HG03095 (cell line): ENCODE measurements around the gene C1orf198.

Source experiments
- ATAC-seq: cut with Tn5 transposase; IDR thresholded peaks from one replicate; pipeline ENCODE4 v1.9.1; 2021; ENCODE audit warnings: moderate library complexity; ENCODE audit not compliant: unreplicated experiment

C1orf198 gene

DNA sequence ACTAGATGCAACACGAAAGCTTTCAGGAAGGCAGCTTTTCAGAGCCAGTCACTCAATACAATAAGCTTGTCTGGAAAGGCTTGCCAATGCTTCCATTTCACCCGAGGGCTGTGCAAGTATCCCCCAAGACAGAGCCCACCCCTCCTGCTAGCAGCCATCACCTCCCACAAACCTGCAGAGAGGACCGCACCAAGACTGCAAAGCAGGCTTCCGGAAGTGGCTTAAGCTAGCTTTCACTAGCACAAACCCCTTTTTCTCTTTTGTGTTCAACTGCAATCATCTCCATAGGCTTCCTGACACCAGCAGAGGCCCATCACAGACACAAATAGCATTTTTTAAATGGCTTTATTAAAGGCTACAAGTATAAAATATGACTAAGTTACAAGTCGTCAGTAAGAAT is 31.5 kb downstream of the C1orf198 start:
- no peak for ATAC-seq

DNA sequence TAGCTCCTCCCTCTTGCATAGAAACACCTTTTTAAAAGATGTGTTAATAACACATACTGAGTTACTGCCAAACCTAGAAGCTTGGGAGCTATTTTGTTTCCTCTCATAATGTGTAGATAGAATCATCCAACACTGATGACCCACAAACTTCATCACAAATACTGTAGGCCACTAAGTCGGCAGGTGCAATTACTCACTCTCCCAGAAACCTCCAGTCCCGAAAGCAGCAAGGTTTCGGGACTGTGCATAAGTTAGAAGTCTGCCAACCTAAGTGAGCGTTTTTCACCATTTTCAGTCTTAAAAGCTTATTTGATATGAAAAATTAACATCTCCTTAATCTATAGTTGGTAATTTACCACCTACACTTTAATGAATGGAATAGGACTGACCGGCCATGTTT is 32.0 kb downstream of the C1orf198 start:
- no peak for ATAC-seq

DNA sequence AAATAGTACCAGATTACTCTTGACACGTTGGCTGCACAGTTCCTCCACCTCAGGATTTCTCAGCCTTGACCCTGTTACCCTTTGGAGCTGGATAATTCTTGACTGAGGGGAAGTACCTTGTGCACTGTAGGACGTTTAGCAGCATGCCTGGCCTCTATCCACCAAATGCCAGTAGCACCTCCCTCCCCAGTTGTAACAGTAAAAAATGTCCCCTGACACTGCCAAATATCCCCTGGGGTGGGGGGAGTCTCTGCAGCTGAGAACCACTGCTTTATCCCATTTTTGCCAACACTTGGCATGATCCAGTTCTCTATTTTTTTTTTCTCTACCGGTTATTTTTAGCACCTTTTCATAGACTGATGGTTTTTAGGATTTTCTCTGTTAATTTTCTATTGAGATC is 34.0 kb downstream of the C1orf198 start:
- ATAC-seq, result no peak

DNA sequence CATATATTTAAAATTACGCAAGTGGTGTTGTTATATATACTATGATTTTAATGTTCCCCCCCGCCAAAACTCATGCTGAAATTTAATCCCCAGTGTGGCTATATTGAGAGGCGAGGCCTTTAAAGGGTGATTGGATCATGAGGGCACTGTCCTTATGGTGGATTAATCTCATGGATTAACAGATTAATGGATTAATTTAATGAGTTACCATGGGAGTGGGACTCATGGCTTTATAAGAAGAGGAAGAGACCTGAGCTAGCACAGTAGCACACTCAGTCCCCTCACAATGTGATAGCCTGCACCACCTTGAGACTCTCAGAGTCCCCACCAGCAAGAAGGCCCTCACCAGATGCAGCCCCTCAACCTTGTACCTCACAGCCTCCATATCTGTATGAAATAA is 34.8 kb downstream of the C1orf198 start:
- no peak for ATAC-seq

DNA sequence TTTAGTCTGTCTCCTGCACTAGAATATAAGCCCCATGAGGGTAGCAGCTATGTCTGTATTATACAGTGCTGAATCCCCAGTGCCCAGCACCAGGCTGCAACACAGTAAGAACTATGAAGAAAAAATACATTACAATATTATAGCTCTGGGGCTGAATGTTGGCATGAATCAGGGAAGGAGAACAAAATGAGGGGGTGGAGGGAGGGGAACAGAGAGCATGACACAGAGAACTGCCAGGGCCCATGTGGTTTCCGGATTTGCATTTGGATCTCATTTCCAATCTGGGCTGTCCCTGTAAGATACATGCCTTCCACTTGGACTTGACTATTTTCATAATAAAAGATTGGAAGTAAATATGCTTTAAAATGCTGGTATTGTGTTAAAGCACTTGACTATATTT is 35.8 kb downstream of the C1orf198 start:
- no peak for ATAC-seq

DNA sequence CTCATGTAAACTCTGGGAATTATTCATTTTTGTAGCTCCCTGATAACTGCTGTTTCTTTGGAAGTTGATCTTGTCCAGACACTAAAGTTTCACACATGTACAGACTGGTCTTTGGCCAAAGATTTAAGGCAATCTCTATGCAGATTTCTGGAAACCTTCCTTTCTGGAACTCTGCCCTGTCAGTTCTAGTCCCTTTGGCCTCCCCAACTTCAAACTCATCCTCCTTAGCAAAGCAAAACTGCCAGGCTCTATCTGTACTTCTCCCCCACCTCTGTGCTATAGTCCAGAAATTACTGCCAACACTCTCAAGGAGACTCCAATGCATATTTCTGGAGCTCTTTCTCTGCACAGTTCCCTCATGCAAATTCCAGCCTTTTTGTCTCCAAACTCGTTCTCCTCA is 36.5 kb downstream of the C1orf198 start:
- ATAC-seq, result no peak

DNA sequence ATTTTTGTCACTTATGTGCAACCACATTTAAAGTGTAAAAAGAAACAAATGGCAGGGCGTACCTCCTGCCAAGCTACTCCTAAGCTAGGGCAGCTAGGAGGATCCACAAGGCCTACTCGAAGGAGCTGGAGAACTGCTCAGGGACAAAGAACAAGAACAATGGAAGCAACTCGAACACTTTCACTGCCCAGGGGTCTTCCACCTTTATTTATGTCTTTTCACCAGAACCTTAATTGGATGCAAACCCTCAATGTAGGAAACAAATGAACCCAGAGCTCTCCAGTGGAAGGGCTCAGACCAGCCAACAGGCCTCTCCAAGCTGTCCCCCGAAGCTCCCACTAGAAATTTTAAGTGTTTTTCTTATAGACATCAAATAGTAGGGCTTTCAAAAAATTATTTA is 39.9 kb downstream of the C1orf198 start:
- ATAC-seq, result no peak

DNA sequence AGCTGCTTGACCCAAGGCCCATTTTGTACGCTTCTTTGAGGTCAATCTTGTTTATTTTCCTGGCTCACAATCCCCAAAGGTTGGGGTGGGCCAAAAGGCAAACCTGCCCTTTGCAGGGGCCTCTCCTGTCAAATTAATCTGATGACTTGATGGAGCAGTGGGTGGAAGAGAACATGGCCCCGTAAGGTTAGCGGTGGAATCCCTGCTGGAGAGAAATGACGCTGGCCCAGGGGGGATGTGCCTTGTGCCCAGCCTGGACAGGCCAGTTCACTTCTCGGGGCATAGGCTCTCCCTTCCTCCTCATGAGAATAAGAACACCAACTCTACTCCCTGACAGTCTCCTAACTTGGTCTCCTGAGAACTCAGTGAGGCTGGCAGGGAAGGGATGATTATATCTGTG is 40.5 kb downstream of the C1orf198 start:
- ATAC-seq, result no peak

DNA sequence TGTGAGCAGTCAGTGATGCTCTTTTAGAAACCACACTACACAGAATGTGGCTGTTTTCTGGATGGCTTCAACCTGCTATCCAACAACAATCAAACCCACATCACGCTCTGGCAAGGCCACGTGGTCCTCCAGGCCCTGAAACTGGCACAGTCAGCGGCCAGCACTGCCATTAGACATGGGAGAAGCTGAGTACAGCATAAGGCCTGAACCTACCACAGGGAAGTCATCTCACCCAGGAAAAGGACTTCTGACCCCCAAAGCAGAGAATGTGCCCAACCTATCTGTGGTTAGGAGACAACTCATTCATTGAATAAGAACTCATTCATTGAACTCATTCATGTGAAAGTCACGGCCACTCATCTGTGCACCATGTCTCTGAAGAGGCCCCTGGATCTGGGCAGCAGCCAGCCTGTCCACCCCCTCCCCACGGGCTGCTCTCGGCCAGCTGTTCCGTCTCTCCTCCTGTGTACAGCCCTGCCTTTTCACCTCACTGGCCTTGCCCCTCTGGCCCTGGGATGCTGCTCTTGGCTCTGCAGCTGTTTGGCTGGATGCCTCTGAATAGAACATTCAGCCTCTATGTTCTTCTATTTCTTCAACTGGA is 41.1 kb downstream of the C1orf198 start:
- ATAC-seq, result no peak

DNA sequence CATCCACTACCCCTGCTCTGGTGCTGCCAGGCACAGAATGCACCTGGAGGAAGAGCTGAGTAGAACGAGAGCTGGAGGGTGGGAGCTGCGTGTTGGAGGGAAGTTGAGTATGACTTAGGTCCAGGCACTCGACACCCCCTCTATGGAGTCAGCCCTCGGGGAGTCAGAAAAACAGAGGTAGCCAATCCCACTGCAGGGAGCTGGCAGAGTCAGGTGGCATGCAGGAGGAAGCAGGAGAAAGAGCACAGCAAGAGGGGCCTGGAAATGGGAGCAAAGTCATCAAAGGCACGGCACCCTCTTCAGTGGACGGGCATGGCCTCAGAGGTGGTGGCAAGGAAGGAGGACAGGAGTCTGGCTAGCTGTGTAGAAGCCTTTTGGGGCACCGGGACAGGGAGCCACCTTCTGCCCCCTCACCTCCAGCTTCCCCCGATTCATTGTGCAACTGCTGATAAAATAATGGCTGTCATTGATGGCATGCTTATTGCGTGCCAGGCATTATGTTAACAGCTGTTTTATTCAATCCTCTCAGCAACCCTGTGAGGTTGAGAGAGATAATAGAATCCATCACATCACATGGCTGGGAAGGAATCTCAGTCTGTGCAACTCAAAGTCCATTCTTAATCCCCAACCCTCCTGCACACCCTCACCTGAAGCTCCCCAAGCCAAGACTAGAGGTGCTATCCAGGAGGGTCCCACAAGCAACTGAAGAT is 42.0 kb downstream of the C1orf198 start:
- no peak for ATAC-seq

DNA sequence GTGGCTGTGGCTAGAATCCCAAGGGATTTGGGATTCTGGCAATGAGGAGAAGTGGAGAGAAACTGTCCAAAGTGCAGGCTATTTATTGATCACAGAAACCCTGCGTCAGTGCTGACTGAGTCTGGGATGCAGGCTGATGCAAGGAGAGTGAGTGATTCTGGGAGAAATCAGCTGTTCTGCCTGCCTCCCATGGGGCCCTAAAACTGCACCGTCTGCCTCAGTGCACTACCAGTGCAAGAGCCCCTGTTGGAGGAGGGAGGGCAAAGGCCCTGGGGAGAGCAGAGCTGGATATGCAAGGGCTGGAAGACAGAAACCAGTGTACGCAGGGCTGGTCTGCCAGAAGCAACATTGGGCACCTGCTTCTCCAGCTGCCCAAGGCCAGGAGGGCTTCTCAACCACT is 42.6 kb downstream of the C1orf198 start:
- no peak for ATAC-seq

DNA sequence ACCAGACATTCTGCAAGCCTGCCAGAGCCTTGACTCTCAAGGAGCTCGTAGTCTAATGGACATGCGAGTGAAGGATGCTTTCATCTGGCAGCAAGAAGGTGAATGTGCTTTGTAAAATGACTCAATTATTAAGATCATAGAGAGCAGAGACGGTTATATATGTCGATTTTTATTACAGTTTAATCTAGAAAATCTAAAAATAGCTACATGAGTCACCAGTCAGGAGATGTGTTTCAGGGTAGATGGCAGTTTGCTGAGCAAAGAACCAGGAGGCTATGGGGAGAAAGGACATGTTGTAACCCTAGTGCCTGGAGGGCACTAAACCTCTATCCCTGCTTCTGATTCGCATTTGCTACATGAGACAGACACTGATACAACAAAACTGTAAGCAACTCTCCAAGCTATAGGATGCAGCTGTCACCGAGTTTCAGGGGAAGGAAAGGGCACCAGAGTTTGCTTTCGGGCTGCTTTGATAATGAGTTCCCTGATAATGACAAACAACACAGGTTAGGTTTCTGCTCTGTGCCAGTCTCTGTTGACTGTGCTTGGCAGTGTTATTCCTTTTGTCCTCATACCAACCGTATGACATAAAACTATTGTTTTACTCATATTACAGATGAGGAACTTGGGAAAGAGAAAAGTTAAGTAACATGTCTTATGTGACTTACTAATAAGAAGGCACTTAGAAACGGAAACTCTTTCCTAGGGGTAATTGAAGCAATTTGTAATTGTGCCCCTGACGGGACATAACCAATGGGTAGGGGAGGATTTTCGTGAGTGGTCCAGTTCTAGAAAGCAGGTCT is 43.2 kb downstream of the C1orf198 start:
- ATAC-seq, result no peak

DNA sequence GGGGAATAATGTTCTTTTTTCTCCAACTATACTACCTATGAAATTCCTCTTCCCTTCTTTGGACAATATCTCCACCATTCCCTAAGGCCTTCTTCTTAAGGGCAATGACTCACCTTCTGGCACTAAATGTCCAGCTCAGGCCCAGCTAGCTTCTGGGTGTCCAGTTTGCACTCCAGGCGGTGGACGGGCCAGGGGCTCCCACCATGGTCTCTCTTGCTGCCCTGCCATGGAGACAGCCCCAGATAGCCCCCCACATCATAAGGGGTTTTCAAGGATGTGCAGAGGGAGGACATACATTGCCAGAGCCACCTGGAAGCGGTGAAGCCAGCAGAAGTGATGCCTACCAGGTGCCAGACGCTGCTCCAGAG is 43.8 kb downstream of the C1orf198 start:
- ATAC-seq, result no peak

DNA sequence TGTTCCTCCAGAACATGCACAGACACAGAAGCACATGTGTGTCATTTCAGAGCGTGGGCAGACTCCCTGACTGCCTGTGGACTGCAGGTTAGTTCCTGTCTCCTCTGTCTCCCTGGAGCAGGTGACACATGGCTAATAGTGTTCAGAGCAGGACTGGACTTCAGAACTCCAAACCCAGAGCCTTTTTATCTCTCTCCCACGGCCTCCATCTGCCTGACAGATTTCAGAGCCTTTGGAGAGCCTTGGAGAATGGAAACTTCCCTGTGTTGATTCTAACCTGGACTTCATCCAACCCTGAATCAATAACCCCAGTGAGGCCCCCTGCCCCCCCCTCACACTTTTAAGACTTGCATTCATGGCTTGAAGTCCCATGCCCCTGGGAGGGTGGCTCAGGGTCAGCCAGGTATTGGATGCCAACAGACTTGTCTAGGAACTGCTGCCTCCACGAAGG is 44.4 kb downstream of the C1orf198 start:
- ATAC-seq, result no peak

DNA sequence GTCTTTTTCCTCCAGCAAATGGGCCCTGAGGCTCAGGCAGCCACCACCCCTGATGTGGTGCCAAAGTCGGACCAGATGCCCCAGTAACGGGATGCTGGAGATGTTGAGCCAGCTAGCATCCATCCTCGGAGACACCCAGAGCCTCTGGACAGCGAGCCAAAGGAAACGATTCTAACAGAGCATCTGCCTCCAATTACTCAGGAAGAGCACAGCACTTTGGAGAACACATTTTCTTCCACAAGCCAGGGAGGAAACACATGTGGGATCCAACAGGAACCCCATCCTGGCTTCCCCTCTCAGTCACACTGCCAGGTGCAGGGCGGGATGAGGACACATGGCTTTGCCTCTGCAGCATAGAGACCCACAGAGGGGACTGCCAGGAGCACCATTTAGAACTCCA is 44.9 kb downstream of the C1orf198 start:
- ATAC-seq, result no peak

DNA sequence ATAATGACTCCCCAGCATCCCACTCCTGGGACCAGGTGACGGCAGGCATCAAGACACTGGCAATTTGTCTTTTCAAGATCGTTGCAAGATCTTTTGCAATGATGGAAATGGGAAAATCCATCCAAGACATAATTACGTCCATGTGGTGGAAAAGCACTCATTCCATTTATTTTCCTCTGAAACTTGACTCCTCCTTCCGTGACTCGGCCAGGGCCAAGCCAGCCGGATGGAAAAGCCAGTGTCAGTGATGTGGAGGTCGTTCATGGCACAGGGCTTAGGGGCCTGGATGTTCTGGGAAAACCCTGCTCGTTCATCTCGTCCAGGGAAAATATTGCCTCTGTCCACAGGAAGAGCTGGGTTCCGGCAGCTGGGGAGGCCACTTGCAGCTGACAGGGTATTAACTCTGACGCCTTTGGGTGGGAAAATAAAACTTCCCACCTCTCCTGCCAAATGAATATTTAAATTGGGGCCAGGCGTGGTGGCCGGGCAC is 46.2 kb downstream of the C1orf198 start:
- ATAC-seq, result no peak

DNA sequence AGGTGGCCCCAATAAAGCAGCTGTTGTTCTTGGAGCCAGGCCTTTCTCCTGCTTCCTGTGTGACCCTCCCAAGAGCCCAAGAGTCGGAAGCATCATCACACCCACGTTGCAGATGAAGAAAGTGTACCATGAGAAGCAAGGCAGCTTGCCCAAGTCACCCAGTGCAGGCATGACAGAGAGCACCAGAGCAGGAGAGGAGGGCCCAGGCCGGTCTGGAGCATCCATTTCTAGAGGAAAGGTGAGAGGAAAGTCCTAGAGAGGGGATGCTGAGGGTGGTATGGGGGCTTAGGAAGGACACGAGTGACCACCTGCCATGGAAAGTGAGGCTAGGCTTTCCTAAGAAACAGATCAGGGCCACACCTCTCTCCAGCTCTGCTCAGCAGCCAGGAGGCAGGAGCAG is 47.0 kb downstream of the C1orf198 start:
- no peak for ATAC-seq

DNA sequence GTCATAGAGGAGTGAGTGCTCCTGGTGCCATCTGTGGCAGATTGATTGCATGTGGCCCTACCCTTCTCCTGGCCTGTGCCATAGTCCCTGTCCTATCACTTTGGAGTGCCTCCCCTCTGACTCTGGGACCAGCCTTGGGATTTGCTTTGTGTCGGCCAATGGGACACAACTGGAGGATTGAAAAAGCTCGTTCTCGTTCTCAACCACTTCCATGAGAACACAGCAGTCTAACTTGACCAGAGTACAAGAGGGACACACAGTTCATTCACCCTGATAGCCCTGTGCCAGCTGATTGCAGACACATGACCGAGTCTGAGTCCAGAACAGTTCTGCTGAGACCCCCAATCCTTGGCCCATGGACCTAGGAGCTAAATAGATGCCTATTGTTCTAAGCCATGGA is 47.8 kb downstream of the C1orf198 start:
- ATAC-seq, result no peak

DNA sequence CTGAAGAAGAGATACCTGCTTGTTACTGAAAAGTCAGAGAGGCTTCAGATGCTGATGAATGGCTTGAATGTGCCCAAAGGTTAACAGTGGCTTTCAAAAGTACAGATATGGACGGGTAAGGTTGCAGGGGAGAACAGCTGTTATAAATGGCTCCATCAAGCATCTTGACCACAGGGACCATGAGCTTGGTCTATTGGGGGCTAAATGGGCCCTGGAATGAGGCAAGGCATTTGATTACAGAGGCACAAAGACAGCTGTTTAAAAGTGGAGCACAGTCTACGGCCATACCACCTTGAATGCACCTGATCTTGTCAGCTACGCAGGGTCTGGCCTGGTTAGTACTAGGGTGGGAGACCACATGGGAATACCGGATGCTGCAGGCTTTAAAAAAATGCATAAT is 48.3 kb downstream of the C1orf198 start:
- ATAC-seq, result no peak

DNA sequence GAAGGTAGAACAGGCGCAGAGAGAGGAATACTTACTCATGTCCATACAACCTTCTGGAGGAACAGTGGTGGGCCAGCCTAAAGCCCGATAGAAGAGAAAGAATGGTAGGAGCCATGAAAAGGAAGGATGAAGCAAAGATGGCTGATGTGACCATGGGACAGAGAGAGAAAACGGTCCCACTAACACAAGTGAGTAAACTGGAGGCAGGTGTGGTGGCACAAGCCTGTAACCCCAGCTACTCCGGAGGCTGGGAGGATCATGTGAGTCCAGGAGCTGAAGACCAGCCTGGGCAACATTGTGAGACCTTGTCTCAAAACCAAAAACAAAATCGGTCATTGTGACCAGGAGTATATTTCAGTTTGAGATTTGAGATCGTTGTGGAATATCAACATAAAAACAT is 49.4 kb downstream of the C1orf198 start:
- no peak for ATAC-seq

DNA sequence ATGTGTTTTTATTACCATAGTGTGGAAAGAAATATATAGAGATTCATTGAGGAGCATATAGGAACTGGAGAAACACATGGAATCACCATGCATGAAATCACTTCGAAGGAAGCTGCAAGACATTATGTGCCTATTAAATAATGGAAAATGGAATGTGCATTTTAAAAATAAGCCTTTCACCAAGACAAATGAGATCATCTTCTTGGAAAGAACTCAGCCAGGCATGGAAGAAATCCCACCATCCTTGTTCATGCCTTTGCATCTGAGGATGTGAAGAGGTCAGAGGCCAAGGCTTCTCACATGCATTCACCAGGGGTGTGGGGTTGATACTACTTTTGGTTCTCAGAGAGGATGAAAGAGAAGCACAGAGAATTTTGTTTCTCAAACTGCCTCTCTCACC is 50.0 kb downstream of the C1orf198 start:
- ATAC-seq, result no peak

DNA sequence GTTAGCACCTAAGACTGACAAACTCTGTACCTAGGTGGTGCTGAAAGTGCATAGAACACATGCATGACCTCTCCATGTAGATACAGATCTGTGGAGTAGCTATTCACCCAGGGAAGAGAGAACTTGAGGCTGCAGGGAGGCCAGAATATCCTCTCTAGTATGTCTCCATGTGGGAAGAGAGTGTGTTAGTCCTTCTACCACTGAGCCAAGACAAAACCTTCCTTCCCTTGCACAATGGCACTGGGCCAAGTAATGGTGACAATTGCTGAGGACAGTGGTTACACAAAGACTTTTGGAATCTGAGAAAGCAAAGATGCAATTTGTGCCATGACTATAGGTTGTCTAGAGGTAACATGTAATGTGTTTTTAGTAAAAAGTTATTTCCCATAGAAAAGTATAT is 52.3 kb downstream of the C1orf198 start:
- no peak for ATAC-seq
